Astrocyte (in vitro differentiated cells and primary cell): ENCODE results near the gene HEATR1.

Experiments used
- CTCF ChIP-seq: IDR thresholded peaks from 2 replicates; pipeline ENCODE4 v1.5.1; 2011; ENCODE audit warnings: low read depth, mild to moderate bottlenecking, inconsistent platforms, low read length, moderate library complexity; ENCODE audit not compliant: insufficient read depth
- EZH2 ChIP-seq: IDR thresholded peaks from 2 replicates; pipeline ENCODE4 v1.6.1; 2012; ENCODE audit warnings: mild to moderate bottlenecking, low read length, inconsistent platforms; ENCODE audit not compliant: insufficient read depth

- TF ChIP-seq CTCF = no peak
- TF ChIP-seq EZH2 = no peak
Measured at GRCh38 chr1:236530959-236531358, 73.4 kb downstream of the HEATR1 start.
